ENCODE results near the gene LAPTM4A. TPM values are rescaled to one million over a fixed set of nuclear protein-coding genes. Genes with fewer than 3 reads are reported as not detected.

Gene LAPTM4A
- total RNA-seq, 1 experiment from 2014 or later: 537 TPM

Other genes starting within 250 kb of the LAPTM4A start
- gene TTC32, start 149.6 kb downstream of the LAPTM4A start, total RNA-seq (2014; rRNA removed; shearing (Covaris generic)): 4.2 and 10.6 TPM in 2 replicates
- 14.7 and 16.7 TPM in 2 replicates for gene WDR35, start 61.5 kb downstream of the LAPTM4A start, total RNA-seq (2014; rRNA removed; shearing (Covaris generic))
- 13.4 and 16.1 TPM in 2 replicates for gene MATN3, start 39.0 kb downstream of the LAPTM4A start, total RNA-seq (2014; rRNA removed; shearing (Covaris generic))
- 241 and 257 TPM in 2 replicates for gene SDC1, start 173.5 kb upstream of the LAPTM4A start, total RNA-seq (2014; rRNA removed; shearing (Covaris generic))